Germinal center (tissue), 1 donor: ENCODE results near the gene IFRD2.
A peak's percentile ranks its signal among the peaks of the same experiment; 100 is the strongest.
"Not testable (repeated sequence)": the region's sequence is repeated elsewhere in the genome, so short reads cannot be mapped to it uniquely, and the experiment has no call there.

ENCODE experiments used
- DNase-seq: peaks from one replicate; pipeline ENCODE4 v3.0.0; 2012; ENCODE audit warnings: mixed read lengths, low spot score

The IFRD2 gene

DNA sequence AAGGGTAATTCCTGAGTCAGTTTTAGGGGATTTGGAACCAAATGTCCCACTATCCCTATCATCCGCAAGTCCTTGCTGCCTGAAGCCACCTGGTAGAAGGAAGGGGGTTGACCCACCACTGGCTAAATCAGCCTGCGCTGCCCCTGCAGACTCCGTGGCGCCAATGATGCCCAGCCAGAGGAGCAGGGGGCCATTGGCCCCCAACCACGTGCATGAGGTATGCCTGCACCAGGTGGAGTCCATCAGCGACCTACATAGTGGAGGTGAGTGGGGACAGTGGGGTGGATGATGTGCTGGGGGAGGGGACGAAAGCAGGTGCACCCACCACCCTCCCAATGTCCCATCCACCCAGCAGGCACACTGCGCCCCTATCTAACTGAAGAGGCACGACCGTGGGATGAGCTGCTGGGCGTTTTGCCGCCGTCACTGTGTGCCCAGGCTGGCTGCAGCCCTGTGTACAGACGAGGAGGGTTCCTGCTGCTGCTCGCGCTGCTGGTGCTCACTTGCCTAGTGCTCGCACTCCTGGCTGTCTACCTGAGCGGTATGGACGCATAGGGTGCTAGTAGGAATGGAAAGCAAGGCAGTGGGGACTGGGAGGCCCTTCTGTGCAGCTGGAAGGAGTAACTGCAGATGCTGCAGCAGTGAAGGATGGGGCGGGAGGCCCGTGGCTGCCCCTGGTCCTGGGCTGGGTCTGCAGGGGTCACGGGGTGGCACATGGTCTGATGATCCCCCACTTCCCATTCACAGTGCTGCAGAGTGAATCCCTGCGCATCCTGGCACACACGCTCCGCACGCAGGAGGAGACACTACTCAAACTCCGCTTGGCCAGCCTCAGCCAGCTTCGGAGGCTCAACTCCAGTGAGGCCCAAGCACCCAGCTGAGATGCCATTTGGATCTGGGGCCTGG lies 5.7 kb downstream of the IFRD2 start:
- DNase-seq: no peak

GRCh38 chr3:50284121-50284520 lies 8.1 kb downstream of the IFRD2 start:
- not testable (repeated sequence) for DNase-seq

DNA sequence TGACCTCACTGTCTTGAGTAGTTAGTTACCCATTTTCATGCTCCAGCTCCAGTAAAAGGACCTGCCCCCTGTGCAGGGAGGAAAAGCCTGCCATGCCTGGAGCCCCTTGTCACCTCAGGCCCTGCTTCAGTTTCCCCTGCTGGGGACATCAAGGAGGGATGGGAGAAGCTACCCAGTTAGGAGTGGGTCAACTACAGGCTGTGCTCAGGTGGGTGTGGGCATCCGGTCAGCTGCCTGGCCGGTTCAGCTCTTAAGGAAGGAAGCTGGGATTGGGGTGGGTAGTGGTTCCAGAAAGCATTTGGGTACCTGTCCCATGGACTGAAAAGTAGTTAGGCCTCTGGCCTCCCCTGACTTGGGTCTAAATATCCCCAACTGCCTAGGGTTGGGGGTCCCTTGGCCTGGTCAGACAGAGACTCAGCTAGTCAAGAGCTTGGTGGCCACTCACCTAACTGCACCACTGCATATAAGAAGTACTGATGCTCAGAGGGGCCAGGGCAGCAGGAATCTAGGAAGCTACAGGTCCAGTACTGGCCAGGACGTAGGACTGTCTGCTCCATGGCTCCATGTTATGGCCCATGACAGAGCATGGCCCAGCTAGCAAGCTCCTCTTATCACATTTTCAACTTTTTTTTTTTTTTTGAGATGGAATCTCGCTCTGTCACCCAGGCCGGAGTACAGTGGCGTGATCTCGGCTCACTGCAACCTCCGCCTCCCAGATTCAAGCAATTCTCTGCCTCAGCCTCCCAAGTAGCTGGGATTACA lies 12.8 kb downstream of the IFRD2 start:
- DNase-seq: no peak

DNA sequence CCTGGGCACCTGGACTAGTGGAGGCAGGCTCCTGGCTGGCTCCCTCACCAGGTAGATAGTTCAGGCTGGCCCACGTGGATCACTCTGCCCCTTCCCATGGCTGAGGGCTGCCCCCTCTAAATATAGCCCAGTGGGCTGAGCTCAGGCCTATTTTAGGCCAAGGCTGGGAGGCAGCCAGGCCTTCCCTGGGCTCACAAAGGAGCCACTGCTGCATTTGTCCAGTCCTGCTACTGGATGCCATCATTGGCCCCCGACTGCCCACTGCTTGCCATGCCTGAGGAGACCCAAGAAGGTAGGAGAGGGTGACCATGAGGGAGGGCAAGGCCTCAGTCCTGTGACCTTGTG lies 13.4 kb downstream of the IFRD2 start, which contains the start of gene LSMEM2:
Gene LSMEM2 (plus strand): TSS at position 208 of the 345 bp plus-strand sequence. CDS start 27 bp downstream, at position 235.
- no peak for DNase-seq

- no peak for DNase-seq
Observed at GRCh38 chr3:50278123-50278879, 13.9 kb downstream of the IFRD2 start.

- no peak for DNase-seq
Observed at GRCh38 chr3:50276762-50277101, 15.5 kb downstream of the IFRD2 start.

DNA sequence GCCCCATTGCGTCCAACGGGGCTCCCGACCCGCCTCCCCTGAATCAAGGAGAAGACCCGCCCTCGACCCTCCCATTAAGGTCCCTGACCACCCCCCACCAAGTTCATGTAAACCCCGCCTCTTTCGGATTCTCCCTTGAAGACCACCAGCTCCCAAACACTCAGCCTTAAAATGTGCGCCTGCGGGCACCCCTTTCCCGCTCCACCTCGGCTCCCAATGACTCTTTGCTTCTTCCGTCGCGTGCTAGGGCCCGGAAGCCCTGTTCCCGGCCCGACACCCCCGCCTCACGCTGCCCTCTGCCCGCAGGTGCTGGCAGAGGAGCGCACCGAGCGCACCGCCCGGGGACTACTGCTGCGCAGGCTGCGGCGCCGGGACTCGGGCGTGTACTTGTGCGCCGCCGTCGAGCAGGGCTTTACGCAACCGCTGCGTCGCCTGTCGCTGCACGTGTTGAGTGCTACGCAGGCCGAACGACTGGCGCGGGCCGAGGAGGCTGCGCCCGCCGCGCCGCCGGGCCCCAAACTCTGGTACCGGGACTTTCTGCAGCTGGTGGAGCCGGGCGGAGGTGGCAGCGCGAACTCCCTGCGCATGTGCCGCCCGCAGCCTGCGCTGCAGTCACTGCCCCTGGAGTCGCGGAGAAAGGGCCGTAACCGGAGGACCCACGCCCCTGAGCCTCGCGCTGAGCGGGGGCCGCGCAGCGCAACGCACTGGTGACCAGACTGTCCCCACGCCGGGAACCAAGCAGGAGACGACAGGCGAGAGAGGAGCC lies 16.1 kb downstream of the IFRD2 start:
- DNase-seq: no peak

GRCh38 chr3:50275141-50275995 lies 16.9 kb downstream of the IFRD2 start:
- no peak for DNase-seq

DNA sequence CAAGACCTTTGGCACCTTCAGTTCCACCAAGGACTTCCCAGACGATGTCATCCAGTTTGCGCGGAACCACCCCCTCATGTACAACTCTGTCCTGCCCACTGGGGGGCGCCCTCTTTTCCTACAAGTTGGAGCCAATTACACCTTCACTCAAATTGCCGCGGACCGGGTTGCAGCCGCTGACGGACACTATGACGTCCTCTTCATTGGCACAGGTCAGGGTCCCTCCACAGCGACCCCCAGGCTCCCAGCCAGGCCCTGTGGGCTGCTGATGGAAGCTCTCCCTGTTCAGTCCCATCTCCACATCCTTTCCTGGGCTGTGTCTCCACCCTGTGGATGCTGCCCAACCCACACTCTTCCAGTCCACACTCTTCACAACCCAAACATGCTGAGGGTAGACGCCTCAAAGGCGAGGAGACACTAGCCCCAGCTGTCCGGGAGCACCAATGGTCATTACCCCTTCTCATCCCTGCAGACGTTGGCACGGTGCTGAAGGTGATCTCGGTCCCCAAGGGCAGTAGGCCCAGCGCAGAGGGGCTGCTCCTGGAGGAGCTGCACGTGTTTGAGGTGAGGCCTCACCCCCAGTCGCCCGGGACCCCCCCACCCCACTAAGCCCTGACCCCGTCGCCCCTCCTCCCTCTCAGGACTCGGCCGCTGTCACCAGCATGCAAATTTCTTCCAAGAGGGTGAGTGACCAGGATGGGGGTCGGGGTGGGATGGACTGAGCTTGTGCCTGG lies 17.7 kb downstream of the IFRD2 start:
- peak; percentile 70 for DNase-seq

GRCh38 chr3:50273689-50274065 lies 18.6 kb downstream of the IFRD2 start:
- DNase-seq: no peak

DNA sequence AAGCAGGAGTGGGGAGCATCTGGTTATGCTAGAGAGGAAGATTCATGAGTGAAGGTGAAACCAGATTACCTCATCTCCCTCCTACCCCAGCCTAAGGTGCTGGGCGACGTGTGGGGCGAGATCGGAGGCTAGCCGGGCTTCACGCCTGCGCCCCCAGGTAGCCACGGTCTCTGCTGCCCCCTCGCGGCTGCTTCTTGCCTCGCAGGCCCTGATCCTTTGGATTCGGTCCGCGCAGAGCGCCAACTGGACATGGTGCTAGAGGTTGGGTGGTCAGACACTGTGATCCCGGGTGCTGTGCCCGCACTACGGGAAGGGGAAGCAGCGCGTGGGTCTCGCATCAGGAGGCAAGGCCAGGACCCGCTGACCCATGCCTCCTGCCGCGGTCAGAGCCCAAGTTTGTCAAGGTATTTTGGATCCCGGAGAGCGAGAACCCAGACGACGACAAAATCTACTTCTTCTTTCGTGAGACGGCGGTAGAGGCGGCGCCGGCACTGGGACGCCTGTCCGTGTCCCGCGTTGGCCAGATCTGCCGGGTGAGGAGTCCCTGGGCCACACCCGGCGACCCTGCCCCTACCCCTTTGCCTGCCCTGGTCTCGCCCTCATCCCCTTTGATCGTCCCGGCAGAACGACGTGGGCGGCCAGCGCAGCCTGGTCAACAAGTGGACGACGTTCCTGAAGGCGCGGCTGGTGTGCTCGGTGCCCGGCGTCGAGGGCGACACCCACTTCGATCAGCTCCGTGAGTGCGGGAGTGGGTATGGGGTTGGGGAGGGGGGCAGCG lies 19.1 kb downstream of the IFRD2 start:
- peak; percentile 95 for DNase-seq

DNA sequence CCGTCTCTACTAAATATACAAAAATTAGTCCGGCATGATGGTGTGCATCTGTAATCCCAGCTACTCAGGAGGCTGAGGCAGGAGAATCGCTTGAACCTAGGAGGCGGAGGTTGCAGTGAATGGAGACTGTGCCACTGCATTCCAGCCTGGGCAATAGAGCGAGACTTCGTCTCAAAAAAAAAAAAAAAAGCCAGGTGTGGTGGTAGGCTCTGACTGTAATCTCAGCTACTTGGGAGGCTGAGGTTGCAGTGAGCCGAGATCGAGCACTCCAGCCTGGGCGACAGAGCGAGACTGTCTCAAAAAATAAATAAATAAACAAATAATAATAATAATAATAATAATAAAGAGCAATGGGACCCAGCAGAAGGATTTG lies 19.7 kb downstream of the IFRD2 start:
- not testable (repeated sequence) for DNase-seq

GRCh38 chr3:50271314-50271936 lies 20.8 kb downstream of the IFRD2 start:
- no peak for DNase-seq

- DNase-seq: no peak
Observed at GRCh38 chr3:50270422-50271224, 21.6 kb downstream of the IFRD2 start.

DNA sequence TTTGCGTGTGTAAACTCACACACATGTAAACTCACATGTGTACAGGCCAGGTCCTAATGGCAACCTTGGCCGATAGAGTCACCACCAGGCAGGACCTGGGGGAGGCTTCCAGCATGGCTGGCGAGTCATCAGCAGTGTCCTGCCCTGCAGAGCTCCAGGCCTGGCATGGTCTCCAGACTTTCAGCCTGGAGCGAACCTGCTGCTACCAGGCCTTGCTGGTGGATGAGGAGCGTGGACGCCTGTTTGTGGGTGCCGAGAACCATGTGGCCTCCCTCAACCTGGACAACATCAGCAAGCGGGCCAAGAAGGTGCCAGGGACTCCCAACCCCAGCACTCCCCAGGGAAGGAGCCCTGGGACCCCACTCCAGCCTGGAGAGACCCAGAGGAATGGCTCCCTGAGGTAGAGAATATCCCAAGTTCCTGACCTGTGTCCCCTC lies 22.2 kb downstream of the IFRD2 start:
- DNase-seq: no peak

DNA sequence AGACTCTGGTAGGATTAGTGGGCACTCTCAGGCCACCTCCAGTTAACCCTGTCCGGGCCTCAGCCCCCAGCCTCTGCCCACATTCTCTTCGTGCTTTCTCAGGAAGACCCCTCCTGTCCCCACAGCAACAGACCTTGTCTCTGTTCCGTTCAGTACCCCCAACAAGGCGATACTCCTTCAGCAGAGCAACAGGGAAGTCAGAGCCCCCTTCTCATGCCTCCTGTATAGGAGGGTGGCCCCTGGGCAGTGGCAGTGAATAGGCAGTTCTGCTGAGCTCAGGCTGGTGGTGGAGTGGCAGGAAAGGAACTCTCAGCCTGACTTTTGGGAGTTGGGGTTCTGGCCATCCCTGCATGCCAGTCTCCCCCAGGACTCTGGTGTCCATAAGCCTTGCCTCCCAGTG lies 22.8 kb downstream of the IFRD2 start:
- no peak for DNase-seq

DNA sequence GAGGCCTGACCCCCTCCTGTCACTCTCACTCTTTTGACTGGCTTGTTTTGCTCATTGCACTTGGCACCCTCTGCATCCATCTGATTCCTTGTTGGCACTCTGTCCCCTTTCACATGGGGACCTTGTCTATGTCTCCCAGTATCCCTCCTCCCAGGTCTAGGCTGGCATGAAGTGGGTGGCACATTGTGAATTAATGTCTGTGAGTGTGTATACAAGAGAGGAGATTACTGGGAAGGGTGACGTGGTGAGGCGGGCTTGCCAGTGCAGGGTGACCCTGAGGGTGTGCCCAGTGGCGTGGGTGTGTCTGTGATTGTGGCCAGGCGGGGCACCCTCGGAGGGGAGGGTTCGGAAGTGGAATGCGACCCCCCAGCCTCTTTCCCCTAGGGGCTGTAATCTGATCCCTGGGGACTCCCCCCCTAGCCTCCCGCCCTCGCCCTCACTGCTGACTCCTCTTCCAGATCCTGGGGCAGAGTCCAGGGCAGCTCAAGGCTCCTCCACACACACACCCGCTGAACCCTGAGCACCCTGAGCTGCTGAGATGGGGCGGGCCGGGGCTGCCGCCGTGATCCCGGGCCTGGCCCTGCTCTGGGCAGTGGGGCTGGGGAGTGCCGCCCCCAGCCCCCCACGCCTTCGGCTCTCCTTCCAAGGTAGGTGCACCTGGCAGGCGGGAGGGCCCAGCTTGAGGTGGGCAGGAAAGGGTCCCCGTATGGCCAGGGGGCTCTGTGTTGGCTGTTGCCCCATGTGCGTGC lies 23.4 kb downstream of the IFRD2 start, which contains the start of gene SEMA3B:
Gene SEMA3B (plus strand): TSS at position 445 of the 749 bp plus-strand sequence. CDS start 94 bp downstream, at position 539.
- no peak for DNase-seq
